ENCODE results near the gene PIGL.
A peak's percentile ranks its signal among the peaks of the same experiment; 100 is the strongest.

Gene PIGL

GRCh38 chr17:16352303-16352666 is 135.3 kb downstream of the PIGL start:
- TF ChIP-seq EZH2 (IDR thresholded peaks at IDR 0.05; ENCODE audit: borderline replicate concordance, low read depth, low read length, severe bottlenecking) (no peak), CTCF (IDR thresholded peaks at IDR 0.05; ENCODE audit: borderline replicate concordance, extremely low read depth, low read length, poor library complexity, severe bottlenecking) (no peak)
- Histone ChIP-seq H3K9ac (ENCODE audit: low read depth, low read length) (peak overlapping the region; percentile 98), H4K20me1 (ENCODE audit: insufficient read depth, low read length) (peaks cover 10% of the 10 kb centered on the region; the same call in 1 of the 2 replicates), H3K27ac (ENCODE audit: low read length) (peak overlapping the region; percentile 88), H2AFZ (ENCODE audit: low read depth, low read length) (peak overlapping the region; percentile 91), H3K79me2 (ENCODE audit: insufficient read depth, low read length) (peaks cover 41% of the 10 kb centered on the region), H3K4me2 (ENCODE audit: insufficient read depth, low read length) (peak overlapping the region; percentile 91), H3K27me3 (ENCODE audit: insufficient read depth, low read length, poor library complexity) (no peaks in the 10 kb centered on the region), H3K4me3 (ENCODE audit: low read depth in 1 of 2, low read length in 2 of 2) (peak overlapping the region; percentile 90 to 97), H3K4me1 (ENCODE audit: insufficient read depth, low read length) (peaks cover 32% of the 10 kb centered on the region), H3K9me3 (ENCODE audit: insufficient read depth, low read length, severe bottlenecking) (no peaks in the 10 kb centered on the region), H3K36me3 (ENCODE audit: insufficient read depth, low read length) (peaks cover 26% of the 10 kb centered on the region)
- peak; percentile 62 for ATAC-seq (ENCODE audit: insufficient read depth, low read depth)
- peak; percentile 59 for DNase-seq

DNA sequence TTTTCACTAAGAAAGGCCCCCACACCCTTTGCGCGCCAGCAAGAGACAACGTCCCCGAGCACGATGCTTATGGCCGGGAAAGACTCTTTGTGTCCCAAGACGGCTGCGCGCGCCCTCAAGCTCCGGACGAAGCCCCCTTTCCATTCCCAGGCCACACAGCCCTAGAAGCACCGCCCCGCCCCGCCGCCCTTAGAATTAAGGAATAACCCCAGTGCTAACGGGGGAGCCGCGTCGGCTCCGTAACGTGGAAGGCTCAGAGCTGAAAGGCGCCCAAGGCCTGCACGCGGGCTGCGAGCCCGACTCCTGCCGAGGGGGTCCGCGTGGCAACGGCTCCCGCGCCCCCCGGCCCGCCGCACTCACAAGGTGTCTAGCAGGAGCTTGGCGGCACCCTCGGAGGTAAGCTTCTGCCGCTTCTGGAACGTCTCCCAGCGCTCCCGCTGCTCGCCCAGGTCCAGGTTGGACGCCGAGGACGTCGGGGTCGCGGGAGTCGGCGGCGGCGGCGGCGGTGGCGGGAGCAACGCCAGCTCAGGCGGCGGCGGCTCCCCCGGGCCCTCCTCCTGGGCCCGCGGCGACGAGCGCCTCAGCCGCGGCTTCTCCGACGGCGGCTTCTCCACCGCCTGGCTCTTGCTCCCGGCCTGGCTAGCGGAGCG is 135.8 kb downstream of the PIGL start:
- TF ChIP-seq CTCF (IDR thresholded peaks at IDR 0.05; ENCODE audit: borderline replicate concordance, extremely low read depth, low read length, poor library complexity, severe bottlenecking) (no peak), EZH2 (IDR thresholded peaks at IDR 0.05; ENCODE audit: borderline replicate concordance, low read depth, low read length, severe bottlenecking) (no peak)
- H2AFZ ChIP-seq (ENCODE audit: low read depth, low read length) = peak overlapping the region; percentile 91

GRCh38 chr17:16353317-16354174 is 136.5 kb downstream of the PIGL start, which contains the start of gene CENPV:
CENPV (minus strand) TSS chr17:16353469; CDS start chr17:16353436, 33 bp downstream.
- H3K27me3 ChIP-seq (ENCODE audit: insufficient read depth, low read length, poor library complexity) = no peaks in the 10 kb centered on the region
- peaks cover 7% of the 10 kb centered on the region; the same call in 1 of the 2 replicates for H4K20me1 ChIP-seq (ENCODE audit: insufficient read depth, low read length)
- peak within 1 kb of the TSS; percentile 91 for H2AFZ ChIP-seq (ENCODE audit: low read depth, low read length)
- ATAC-seq (ENCODE audit: insufficient read depth, low read depth) (peak; percentile 69), DNase-seq (peak; percentile 75)
- peak within 1 kb of the TSS; percentile 90 to 97 for H3K4me3 ChIP-seq (ENCODE audit: low read depth in 1 of 2, low read length in 2 of 2)
- peaks cover 32% of the 10 kb centered on the region for H3K4me1 ChIP-seq (ENCODE audit: insufficient read depth, low read length)
- peaks cover 41% of the 10 kb centered on the region for H3K79me2 ChIP-seq (ENCODE audit: insufficient read depth, low read length)
- peak within 1 kb of the TSS; percentile 98 for H3K9ac ChIP-seq (ENCODE audit: low read depth, low read length)
- H3K36me3 ChIP-seq (ENCODE audit: insufficient read depth, low read length) = peaks cover 19% of the 10 kb centered on the region
- H3K9me3 ChIP-seq (ENCODE audit: insufficient read depth, low read length, severe bottlenecking) = no peaks in the 10 kb centered on the region
- TF ChIP-seq EZH2 (IDR thresholded peaks at IDR 0.05; ENCODE audit: borderline replicate concordance, low read depth, low read length, severe bottlenecking) (no peak), CTCF (IDR thresholded peaks at IDR 0.05; ENCODE audit: borderline replicate concordance, extremely low read depth, low read length, poor library complexity, severe bottlenecking) (peak; percentile 48)
- peak within 1 kb of the TSS; percentile 91 for H3K4me2 ChIP-seq (ENCODE audit: insufficient read depth, low read length)
- peak within 1 kb of the TSS; percentile 88 for H3K27ac ChIP-seq (ENCODE audit: low read length)

More for the DNA sequence above, 135.8 kb downstream of the PIGL start:
- H3K27ac ChIP-seq (ENCODE audit: low read length) = peak overlapping the region; percentile 88
- DNase-seq (peak; percentile 63), ATAC-seq (ENCODE audit: insufficient read depth, low read depth) (peak; percentile 66)
- peak overlapping the region; percentile 91 for H3K4me2 ChIP-seq (ENCODE audit: insufficient read depth, low read length)
- H3K79me2 ChIP-seq (ENCODE audit: insufficient read depth, low read length) = peaks cover 41% of the 10 kb centered on the region
- peak overlapping the region; percentile 90 to 97 for H3K4me3 ChIP-seq (ENCODE audit: low read depth in 1 of 2, low read length in 2 of 2)
- H3K9me3 ChIP-seq (ENCODE audit: insufficient read depth, low read length, severe bottlenecking) = no peaks in the 10 kb centered on the region
- peaks cover 32% of the 10 kb centered on the region for H3K4me1 ChIP-seq (ENCODE audit: insufficient read depth, low read length)
- peaks cover 23% of the 10 kb centered on the region for H3K36me3 ChIP-seq (ENCODE audit: insufficient read depth, low read length)
- H3K27me3 ChIP-seq (ENCODE audit: insufficient read depth, low read length, poor library complexity) = no peaks in the 10 kb centered on the region
- H4K20me1 ChIP-seq (ENCODE audit: insufficient read depth, low read length) = peaks cover 10% of the 10 kb centered on the region; the same call in 1 of the 2 replicates
- H3K9ac ChIP-seq (ENCODE audit: low read depth, low read length) = peak overlapping the region; percentile 98
